GM18907 (cell line): ENCODE measurements around the gene TFF2.

ENCODE experiments used
- ATAC-seq: cut with Tn5 transposase; IDR thresholded peaks from one replicate; pipeline ENCODE4 v1.9.1; 2021; ENCODE audit warnings: mild to moderate bottlenecking, moderate library complexity; ENCODE audit not compliant: unreplicated experiment

Gene TFF2

GRCh38 chr21:42324896-42325295 lies 25.9 kb downstream of the TFF2 start:
- no peak for ATAC-seq

DNA sequence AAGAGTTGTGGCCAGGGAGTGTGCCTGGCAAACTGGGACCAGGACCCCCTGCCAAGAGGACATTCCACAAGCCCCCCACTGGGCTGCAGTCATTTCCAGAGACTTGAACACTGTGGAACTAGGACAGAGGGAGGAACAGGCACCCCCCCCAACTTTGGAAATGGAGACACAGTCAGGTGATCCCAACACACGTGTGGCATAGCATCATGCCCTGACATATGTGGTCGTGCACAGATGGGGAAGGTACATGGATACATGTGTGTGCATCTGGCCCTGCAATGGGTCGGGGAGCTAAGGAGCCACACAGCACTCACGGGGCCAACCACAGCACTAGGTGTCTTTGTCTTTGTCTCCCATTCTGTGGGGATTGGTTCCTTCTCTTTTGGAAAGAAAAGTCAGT lies 28.9 kb downstream of the TFF2 start:
- ATAC-seq = no peak

DNA sequence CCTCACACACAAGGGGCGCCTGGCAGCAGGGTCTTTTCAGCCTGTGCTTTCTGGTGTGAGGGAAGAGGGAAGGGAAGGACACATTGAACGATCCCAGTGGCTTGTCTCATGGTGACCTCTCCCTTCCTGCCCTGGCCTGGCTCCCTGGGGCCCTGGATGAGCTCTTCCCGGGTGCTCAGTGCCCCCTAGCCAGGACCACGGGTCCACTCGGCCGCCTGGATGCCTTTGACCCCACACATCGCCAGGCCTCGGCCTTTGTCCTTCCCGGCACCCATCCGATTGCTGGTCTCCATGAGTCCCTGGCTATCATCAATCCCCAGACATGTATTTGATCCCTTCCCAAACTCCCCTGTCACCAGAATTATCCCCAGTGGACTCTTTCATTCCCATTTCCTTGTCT lies 29.6 kb downstream of the TFF2 start:
- no peak for ATAC-seq

DNA sequence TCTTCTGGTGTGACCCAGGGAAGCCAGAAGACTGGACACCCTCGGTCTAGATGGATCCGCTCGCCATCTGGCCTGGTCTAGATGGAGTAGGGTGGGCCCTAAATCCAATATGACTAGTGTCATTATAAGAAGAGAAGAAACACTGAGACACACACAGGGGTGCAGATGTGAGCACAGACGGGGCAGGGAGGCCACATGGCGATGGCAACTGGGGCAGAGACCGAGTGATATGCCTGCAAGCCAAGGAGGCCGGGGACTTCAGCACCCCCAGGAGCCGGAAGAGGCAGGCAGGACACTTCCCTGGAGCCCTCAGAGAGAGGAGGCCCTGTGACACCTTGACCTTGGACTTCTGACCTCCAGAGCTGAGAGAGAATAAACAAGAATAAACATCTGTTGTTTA lies 30.0 kb downstream of the TFF2 start:
- ATAC-seq = no peak

GRCh38 chr21:42319851-42320572 lies 30.8 kb downstream of the TFF2 start:
- no peak for ATAC-seq

- ATAC-seq = no peak
These were observed 31.4 kb downstream of the TFF2 start for GRCh38 chr21:42319376-42319775.

DNA sequence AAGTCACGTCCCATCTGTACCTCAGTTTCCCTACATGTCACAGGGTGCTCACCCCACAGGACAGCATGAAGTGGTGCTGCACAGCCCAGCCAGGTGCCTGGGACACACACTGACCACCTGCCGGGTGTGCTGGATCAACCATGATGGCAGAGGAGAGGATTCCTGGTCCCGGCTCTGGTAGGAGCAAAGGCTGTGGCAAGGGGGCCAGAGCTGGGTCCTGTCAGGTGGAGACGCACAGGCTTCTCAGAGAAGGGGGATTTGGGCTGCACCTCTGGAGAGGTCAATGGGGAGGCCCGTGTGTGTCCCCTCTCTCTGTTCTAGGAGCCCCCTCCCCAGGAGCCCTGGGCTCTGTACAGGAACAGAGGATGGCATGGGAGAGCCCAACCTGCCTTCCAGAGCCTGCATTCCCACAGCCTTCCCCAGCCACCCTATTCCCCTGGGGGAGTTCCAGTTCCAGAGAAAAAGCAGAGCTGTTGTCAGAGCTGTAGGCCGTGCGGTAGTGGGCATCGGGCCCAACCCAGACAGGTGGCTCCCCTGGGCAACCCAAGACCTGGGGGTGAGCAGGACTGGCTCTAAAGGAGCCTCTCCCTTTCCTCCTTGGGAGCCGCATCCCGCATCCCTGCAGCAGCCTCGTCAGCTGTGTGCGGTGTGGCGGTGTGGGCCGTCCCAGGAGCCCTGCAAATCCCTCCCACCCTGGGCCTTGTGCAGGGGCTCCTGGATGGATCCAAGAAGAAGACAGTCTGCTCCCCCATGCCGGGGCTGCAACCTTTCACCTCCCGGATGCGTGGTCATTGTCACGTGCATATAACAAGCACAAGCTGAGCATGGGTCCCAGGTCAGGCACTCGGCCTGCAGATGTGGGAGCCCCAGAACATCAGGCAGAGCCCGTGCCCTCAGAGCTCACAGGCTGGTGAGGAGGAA lies 32.7 kb downstream of the TFF2 start:
- no peak for ATAC-seq

- ATAC-seq = no peak
These were observed 33.5 kb downstream of the TFF2 start for GRCh38 chr21:42317341-42317741.

DNA sequence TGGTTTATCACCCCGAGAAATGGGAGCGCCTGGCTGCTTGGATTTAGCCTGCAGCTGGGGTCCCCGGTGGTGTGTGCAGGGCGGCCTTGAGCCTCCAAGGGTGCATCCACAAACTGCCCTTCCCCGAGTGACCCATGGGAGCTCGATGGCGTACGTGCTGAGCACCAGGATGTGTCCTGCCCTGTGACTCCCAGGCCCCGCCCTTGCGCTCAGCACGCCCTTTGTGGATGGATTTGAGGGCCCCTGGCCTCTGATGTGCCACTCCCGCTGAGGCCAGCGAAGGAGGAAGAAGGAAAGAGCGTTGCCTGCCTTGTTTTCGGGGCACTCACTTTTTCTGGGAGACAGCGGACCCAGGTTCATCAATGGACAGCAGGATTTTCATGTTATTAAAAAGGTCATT lies 33.9 kb downstream of the TFF2 start:
- no peak for ATAC-seq

- ATAC-seq = no peak
These were observed 35.4 kb downstream of the TFF2 start, which contains the start of gene TFF3 for GRCh38 chr21:42315296-42315891. Gene TFF3 (minus strand): TSS chr21:42315409. CDS start chr21:42315374, 35 bp downstream.

DNA sequence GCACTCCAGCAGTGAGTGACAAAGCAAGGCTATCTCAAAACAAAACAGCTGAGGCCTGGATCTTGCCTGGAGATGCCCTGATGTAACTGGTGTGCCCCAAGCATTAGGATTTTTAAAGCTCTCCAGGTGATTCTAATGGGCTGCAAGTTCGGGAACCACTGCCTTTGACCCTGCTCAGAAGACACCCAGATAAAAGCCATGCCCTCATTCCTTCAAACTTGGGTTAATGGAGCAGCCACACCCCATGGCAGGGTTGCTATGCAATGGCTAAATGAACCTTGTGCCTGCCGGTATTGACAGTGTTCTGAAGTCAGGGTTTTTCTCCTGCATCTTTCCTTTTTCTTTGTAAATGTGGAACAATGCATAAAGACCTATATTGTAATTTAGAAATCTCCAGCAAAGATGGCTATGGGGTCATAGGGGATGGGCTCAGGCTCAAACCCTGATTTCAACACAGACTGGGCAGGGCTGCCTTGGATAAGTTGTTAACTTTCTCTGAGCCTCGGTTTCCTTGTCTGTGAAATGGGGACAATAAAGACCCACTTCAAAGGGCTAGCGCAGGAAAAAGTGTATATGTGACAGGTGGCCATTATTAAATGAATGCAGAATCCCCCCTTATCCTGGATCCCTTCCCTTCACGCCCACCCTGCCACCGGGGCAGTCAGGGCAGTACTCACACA lies 36.0 kb downstream of the TFF2 start:
- ATAC-seq = no peak

- ATAC-seq = no peak
These were observed 37.3 kb downstream of the TFF2 start for GRCh38 chr21:42313501-42313969.

DNA sequence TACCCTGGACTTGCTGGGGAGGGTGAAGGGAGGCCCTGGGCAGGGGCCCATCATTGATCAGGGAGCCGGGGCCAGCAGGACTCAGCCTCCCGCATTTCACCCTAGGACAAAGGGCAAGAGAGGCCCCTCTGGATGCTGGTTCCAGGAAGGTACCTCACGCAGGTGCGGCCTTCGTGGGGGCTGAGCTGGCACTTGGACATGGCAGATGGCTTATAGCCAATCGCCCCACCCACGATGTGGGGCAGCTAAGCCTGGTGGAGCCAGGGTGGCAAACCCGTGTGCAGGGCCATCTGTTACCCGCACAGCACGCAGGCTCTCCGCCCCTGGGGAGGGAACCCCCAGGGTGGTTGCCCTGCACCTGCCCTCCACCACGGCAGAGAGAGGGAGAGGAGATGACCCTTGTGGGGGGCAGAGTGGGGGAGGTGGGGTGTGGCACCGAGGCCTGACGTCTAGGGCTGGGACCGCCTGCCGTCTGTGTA lies 38.1 kb downstream of the TFF2 start:
- ATAC-seq = no peak

DNA sequence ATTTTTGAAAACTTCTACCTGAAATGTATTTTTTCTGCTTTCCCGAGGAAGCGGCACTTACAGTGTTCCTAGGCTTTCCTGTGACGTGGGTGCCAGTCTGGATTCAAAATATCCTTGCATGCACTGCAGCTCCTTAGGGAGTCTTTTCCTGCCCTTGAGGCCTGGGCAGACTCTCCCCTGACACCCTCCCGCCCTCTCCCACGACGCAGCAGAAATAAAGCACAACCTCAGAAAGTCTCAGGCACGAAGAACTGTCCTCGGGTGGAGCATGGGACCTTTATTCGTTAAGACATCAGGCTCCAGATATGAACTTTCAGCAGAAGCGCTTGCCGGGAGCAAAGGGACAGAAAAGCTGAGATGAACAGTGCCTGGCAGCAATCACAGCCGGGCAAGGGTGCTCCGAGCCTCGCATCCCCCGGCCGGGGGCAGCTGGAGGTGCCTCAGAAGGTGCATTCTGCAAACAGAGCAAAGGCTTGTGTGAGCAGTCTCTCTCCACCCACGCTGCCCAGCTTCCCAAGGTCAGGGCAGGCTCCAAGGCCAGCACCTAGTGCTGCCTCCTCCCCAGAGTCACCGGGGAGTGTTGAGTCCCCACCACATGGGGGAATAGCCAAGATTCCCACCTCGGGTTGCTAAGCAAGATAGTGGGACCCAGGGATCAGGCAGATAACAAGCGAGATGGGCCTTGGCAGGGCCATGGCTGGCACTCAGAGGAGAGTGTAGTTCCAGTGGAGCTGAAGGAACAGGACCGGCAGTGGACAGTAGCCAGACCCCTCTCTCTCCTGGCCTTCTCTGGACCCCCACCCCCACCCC lies 38.8 kb downstream of the TFF2 start:
- no peak for ATAC-seq

- ATAC-seq = no peak
These were observed 39.6 kb downstream of the TFF2 start for GRCh38 chr21:42311160-42311559.

DNA sequence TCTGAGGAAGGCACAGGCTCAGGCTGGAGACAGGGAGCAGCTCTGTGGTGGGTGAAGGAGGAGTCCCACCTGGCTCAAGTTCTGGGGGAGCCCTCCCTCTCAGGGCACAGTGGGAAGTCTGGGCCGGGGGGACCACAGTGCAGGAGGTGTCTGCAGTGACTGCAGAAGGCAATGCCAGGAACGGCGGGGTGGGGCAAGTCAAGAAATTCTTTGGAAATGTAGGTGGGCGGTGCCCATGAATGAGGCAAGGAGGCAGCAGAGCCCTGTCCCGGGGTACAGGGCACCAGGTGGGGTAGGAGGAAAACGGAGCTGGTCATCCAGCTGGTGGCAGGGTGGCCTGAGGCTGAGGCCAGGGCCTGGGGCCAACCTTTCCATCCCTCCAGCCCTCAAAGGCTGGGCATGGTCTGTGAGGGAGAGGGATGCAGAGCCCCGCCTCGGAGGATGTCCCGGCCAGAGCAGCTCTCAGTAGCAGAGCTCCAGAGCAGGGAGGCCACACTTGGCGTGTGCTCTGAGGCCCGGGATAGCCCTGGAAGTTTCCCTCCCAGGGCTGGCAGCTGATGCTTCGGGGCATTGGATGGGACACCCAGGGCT lies 40.3 kb downstream of the TFF2 start:
- ATAC-seq = no peak

DNA sequence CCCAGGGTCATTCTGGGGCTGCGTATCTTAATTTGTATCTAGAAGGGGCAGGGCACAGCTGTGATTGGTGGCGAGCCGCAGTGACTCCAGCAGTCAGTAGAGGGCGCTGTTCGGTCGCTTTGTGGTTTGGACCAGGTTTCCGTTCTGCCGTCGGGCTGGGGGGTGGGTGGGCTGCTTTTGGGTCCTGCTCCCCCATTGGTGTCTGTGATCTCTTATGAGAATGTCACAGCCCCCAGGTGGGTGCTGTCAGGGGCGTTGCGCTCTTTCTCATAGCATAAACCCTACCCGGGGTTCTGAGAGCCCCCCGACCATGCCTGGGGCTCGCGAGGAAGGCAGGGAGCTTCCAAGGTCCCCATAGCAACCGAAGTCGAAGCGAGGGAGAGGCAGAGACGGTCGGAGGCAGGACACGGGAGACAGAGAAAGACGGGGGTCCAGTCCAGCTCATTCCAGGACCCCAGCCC lies 41.0 kb downstream of the TFF2 start:
- no peak for ATAC-seq

DNA sequence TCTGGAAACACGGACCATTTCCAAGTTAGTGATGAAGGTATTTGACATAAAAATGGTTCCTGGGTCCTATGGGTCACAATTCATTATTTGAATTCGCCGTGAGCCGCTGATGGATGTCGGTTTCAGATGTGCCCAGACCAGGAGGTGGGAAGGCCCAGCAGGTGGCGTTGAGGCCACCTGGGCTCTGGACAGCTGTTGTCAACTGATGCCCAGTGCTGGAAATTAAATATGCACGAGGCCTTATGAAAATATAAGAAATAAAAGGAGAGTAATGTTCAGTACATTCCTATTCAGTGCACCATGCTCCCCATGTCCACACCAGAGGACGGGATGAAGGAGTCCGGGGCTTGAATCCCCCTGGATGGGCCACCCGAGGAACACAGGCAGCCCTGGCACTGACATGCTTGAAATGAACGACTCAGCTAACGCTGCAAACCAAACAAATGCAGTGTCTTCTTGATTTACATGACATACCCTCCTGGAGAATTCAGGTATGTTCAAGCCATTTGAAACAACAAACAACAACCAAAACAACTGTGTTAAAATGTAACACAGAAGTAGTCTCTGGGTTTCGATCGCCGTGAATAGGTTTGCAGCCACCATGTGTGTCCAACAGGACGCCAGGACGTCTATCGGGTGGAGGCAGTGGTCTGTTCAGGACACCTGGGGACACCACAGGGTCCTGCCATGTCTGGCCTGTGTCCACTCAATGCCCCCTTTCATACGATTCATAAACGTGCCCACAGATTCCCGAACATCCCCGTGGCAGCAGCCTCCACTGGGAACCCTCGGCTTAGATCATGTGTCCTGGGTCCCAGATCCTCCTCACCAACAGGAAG lies 41.7 kb downstream of the TFF2 start:
- no peak for ATAC-seq
